ENCODE measurements around the gene NEAT1.
"Not testable (repeated sequence)": the region's sequence is repeated elsewhere in the genome, so short reads cannot be mapped to it uniquely, and the experiment has no call there.

- not testable (repeated sequence) for TF ChIP-seq ZNF140 (CRISPR knock-in tag; IDR thresholded peaks at IDR 0.05); BHLHE40 (IDR thresholded peaks at IDR 0.05; ENCODE audit: low read length); KLF16 (IDR thresholded peaks at IDR 0.05); ILF3 (IDR thresholded peaks at IDR 0.05; ENCODE audit: borderline replicate concordance); CTCF (IDR thresholded peaks at IDR 0.05 in 2 of 3, conservative IDR thresholded peaks at IDR 0.05 in 1 of 3; ENCODE audit: insufficient read depth in 2 of 3, low read depth in 1 of 3, low read length in 3 of 3); HNRNPK (IDR thresholded peaks at IDR 0.05; ENCODE audit: low read depth, low read length, poor library complexity, severe bottlenecking); ZNF324 (CRISPR knock-in tag; IDR thresholded peaks at IDR 0.05); RNF2 (IDR thresholded peaks at IDR 0.05); SUPT5H (IDR thresholded peaks at IDR 0.05); PKNOX1 (IDR thresholded peaks at IDR 0.05); EZH2 (IDR thresholded peaks at IDR 0.05; ENCODE audit: borderline replicate concordance, low read depth, low read length)
- peak; percentile 48 to 61; a peak in 2 of 4 replicates for TF ChIP-seq KDM1A (IDR thresholded peaks at IDR 0.05)
These were observed 50.1 kb downstream of the NEAT1 start for GRCh38 chr11:65472588-65473277.

All from K562 (cell line).